NCI-H1092 treated with DMSO at 0.1 percent for 48 hours (cell line): ENCODE data around the gene STIP1.
"Not testable (repeated sequence)": the region's sequence is repeated elsewhere in the genome, so short reads cannot be mapped to it uniquely, and the experiment has no call there.

Experiments
- DNase-seq: peaks from one replicate; lab custom pipeline; 2025; lab: John Stamatoyannopoulos, UW

Gene STIP1

DNA sequence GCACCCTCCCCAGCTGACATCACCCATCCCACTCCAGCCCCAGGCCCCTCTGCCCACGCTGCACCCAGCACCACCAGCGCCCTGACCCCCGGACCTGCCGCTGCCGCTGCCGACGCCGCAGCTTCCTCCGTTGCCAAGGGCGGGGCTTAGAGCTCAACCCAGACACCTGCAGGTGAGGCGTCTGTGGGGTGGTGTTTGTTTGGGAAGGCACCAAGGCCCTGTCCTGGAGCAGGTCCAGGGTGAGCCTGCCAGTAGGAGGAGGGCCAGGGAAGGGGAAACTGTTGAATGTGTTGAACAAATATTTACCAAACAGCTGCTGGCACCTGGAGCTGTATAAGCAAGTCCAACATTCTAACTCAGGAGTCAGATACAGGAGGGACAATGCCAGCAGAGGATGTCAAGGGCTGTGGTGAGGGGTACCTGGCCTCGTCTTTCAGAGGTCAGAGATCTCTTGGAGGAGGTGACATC is 51.5 kb downstream of the STIP1 start:
- peak; percentile 94 for DNase-seq

GRCh38 chr11:64238076-64238475 is 52.1 kb downstream of the STIP1 start:
- DNase-seq, result no peak

DNA sequence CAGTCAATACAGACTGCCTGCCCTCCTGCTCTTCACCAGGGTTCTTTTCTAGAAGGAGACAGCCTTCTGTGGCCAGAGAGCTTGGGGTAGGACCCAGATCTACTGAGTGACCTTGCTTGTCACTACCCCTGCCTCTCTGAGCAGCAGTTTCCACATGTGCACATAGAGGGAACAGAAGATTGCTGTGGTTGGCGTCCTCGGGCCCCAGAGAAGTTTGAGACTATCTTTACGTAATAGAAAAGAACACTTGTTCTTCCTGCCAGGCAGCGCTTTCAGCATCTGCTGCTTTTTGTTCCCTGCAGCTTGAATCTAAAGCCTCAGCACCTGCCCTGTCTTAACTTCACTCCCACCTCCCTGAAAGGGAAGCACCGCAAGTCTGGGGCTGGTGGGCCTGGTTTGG is 53.0 kb downstream of the STIP1 start:
- DNase-seq, result no peak

DNA sequence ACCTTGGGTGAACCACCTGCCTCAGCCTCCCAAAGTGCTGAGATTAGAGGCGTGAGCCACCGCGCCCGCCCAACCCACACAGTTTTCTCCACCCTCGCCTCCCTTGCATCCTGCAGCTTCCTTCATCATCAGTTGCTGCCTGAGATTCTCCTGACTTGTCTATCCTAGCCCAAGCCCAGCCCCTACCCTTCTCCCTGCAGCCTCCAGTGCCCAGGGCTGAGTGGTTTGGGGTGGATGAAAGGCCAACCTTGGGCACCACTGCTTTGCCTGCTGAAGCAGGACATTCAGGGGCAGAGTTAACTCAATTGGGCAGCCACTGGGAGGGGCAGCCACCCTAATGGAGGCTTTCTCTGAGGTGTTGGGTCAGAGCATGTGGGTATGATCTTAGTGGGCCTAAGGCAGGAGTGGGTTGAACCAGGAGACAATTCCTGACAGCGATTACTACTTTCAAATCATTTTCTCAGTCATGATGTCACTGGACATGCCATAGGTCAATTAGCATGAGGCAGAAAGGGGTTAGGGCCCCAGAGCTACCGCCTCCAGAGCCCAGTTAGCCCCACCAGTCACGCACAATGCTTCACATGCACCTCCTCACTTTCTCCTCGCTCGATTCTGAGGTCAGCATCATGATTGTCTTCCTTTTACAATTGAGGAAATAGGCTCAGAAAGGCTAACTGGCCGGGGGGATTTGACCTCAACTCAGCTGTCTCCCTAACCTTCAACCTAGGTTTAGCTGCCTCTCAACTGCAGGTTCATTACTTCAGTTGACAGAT is 53.9 kb downstream of the STIP1 start:
- DNase-seq, result no peak

GRCh38 chr11:64240435-64241240 is 54.7 kb downstream of the STIP1 start, which contains the start of gene FKBP2:
FKBP2 (plus strand) TSS chr11:64241095; CDS start chr11:64242388, 1,293 bp downstream.
- DNase-seq, result peak; percentile 99

- DNase-seq, result peak; percentile 99
Observed at GRCh38 chr11:64241241-64241490, 55.2 kb downstream of the STIP1 start.

- DNase-seq, result no peak
Observed at GRCh38 chr11:64241491-64242374, 55.8 kb downstream of the STIP1 start.

GRCh38 chr11:64243236-64243854 is 57.4 kb downstream of the STIP1 start:
- no peak for DNase-seq

DNA sequence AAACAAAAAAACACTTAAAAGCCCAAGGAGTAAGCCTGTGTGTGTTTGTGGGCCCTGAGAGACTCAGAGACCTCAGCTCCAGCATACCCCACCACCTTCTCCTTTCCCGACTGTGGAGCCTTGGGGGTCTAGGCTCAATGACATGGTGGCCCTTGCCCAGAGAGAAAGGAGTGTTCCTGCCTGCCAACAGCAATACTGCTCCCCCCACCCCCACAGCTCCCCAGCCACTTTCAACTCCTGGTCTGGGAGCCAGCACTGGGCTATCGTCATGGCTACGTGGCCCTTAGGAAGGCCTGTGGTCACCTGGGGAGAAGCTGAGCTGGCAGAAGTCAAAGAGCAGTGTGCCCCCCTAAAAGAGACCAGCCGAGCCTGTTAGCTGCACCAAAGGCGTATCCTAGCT is 58.1 kb downstream of the STIP1 start:
- DNase-seq, result no peak

- DNase-seq, result no peak
Observed at GRCh38 chr11:64244966-64245365, 59.0 kb downstream of the STIP1 start.

- DNase-seq, result peak; percentile 56
Observed at GRCh38 chr11:64245401-64245796, 59.4 kb downstream of the STIP1 start.

DNA sequence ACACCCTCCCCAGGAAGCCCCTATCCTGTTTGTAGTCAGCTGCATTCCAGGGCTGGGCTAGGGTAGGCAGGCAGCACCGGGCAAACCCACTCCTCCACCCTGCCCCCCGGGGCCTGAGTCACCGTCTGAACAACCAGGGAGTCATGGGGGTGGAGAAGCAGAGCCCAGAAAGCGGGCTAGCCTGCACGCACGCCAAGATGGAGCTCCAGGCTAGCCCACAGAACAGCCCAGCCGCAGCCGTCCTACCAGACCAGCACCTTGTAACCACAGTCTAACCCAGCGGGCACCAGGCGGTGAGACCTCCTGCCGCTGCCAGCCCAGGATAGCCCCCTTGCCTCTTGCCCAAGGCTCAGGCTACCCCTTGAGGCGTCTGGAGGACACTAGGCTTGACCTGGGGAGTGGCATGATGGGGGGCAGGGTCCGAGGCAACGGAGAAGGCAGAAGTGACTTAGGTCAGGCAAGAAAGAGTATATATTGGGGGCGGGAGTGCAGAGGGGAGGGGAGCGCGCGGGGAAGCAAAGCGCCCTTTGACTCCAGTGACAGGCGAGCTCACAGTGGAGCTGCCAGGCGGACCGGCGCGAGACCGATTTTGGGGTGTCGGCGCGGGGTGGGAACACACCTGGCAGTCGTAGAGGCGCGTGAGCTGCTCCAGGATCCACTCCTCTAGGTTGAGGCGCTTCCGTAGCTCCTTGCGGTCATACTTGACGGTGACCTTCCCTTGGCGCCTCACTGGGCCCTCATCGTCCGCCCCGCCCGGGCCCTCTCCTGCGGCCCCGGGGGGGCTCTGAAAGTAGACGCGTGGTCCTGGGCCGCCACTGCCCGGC is 60.0 kb downstream of the STIP1 start:
- DNase-seq, result peak; percentile 59

GRCh38 chr11:64246621-64246870 is 60.6 kb downstream of the STIP1 start:
- DNase-seq, result not testable (repeated sequence)

DNA sequence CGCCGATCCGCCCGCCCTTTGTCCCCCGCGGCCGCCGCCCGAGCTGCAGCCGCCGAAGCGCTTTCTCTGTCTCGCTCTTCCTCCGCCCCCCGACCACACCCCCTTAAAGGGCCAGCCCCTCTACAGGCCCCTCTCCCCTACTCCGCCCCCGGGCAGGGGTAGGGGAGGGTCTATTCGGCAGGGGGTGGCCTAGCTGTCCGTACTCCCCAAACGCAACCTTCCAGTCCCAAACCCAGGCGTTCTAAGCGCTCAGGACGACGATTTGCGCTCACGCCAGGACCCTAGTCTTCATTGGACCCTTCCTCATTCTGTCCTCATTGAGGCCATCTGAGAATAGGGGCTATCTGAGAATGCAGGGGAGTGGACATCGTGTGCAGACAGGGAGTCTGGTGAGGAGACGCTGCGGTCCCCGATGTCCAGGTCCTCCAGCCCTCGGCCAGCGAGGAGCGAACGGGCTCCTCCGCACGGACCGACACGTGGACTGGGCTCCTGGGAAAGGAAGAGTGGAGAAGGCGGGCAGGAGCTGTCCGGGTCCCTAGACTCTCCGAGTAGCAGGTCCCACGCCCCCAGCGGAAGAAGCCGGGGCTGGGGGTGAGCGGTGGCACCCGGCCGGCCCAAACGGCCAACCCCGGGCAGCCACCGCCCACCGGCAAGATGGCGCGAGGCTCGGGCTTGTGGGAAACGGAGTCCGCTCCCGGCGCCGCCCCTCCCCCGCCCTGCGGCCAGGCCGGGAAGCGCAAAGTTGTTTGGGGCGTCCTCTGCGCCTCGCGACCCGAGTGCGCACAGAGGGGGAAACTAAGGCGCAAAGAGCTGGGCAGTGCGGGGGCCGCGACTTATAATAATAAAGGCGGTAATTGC is 61.1 kb downstream of the STIP1 start, which contains the start of gene PPP1R14B:
PPP1R14B (minus strand) TSS at position 73 of the 858 bp plus-strand sequence. CDS start 270 bp downstream, outside the sequence.
- DNase-seq, result peak; percentile 85

GRCh38 chr11:64247729-64248531 is 62.0 kb downstream of the STIP1 start:
- DNase-seq, result no peak

GRCh38 chr11:64248578-64248977 is 62.6 kb downstream of the STIP1 start:
- no peak for DNase-seq

GRCh38 chr11:64249038-64249437 is 63.1 kb downstream of the STIP1 start:
- DNase-seq, result no peak

DNA sequence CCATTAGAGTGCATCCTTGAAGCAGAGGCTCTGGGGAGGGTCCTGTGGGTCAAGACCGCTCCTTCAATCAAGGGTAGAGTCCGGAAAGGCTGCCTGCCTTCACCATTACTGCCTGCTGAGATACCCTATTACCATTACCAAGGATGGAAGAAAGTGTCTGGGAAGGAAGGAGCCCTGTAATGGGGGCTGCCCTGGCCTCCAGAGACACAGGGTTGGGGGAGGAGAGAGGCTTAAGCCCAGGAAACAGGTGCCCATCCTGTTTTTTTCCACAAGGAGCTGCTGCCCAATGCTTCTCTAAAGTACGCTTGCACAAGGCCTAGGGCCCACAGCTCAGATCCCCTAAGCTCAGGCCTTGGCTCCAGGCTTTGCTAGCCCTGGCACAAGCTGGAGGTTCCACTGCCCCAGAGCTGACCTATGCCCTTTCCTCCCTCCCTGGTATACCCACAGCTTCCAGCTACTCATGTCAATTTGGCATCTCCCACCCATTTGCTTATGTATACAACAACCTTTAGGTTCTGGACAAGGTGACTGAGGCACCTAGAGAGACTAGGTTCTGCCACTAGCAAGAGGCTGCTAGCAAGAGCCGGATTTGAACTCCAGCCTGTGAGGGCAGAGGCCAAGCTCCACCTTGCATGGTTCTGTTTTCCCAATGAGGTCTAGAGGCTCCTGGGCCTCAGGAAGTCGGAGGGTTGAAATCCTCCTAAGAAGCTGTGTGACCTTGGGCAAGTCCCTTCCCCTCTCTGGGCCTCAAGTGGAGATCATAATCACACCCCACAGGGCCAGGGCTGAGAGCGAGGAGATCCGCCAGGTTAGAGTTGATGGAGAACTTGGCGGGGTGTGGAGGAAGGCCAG is 63.8 kb downstream of the STIP1 start:
- DNase-seq, result no peak
